Ramos (cell line): ENCODE measurements around the gene LRGUK.

Experiments
- in situ Hi-C: fragments of 300-500 bp; cut with MboI; formaldehyde crosslinking; loops from one replicate; pipeline ENCODE4 v1.14.3; 2022; ENCODE audit warnings: low sequenced_read_pairs; ENCODE audit not compliant: unreplicated experiment

LRGUK gene

DNA sequence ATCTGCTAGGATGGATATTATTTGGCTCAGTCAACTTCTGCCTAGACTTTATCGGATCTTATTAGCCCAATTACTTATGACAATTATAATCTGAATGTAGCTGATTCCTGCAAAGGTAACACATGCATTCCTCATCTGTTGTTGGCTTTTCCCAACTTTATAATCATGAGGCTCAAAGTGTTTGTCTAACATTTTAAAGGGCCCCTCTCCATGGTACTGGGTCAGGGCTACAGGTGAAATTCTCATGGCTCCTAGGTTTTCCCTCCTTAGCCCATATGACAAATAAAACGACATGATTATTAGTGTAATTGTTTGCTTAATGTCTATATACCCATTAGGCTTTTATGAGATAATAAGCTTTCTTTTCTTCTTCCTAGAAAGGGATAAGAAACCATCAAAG is 4.2 kb upstream of the LRGUK start:
- in situ Hi-C loops, result no loop called here

DNA sequence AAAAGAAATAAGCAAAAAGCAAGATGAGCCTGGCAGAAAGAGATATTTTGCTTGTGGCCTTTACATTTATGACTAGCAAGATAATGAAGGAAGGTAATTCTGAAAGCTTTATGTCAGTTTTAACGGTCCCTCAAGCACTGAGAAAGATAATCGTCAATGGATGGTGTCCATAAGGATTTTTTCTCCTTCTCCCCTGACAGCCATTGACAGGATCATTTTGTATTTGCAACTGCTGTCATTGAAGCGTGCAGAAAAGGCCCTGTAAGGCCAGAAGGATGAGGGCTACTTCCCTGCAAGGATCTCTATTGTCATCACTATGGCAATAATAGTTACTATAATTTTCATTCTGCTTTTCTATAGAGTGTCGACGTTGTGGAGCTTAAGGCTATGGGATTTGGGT is 994 bp upstream of the LRGUK start:
- in situ Hi-C loops, result loop anchor here (25.0 kb wide), 1 partner anchor 1814 kb away; no protein-coding TSS in a partner anchor

DNA sequence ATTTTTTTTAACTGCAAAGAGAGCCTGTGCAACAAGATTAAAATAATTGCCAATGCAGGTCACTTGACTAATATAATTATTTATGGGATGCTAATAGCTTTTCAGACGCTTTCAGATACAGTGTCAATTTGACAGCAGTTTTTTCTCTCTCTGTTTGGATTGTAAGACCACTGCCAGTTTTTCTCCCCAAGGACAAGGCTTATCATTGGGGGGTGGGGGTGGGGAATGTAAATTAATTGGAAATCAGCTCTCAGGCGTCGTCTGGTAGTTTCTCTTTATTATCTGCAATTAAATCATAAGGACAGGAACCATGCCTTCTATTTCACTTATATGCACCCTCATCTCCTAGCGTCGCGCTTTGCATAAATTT is 559 bp upstream of the LRGUK start:
- in situ Hi-C loops, result loop anchor here (25.0 kb wide), 1 partner anchor 1814 kb away; no protein-coding TSS in a partner anchor

DNA sequence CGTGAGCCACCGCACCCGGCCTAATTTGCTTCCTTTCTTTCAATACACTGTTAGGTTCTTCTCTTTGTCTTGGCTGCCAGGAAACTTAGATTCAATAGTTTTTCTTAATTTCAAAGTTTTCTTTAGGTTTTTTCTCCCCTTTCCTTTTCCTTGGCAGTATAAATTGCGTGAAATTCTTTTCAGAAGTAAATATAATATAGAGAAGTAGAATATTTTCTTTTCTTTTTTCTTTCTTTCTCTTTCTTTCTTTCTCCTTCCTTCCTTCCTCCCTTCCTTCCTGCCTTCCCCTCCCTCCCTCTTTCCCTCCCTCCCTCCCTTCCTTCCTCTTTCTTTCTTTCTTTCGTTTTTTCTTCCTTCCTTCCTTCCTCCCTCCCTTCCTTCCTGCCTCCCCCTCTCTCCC is 1.7 kb downstream of the LRGUK start:
- in situ Hi-C loops, result loop anchor here (25.0 kb wide), 1 partner anchor 1817 kb away; no protein-coding TSS in a partner anchor

DNA sequence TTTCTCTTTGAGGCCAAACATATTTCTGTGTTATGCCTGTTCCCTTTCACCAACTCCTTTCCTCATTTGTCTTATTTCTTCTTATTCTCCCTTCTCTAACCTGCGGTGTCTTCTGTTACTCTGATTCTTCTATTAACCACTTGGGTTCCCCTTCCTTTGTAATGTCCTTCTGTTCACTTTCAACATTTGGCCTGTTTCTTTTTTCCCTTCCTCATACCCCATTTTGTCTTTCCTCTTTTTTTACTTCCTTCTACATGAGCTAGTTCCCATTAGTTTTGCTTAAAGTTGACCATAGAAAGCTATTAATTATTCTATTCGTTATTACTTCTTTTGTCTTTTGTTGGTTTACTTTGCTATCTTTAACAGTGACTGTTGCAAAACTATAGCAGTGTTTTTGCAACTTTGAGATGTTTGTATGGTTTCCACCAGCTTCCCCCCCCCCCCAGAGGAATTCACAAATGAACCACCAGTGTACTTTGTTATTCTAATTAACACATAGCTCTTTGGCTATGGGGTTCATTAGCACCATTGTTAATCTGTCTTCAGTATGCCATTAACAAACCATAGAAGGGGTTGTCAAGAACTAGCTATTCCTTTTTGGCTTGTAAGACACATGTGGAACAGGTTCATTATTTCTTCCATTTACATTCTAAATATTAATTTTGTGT is 2.9 kb downstream of the LRGUK start:
- in situ Hi-C loops, result loop anchor here (25.0 kb wide), 1 partner anchor 1818 kb away; no protein-coding TSS in a partner anchor

DNA sequence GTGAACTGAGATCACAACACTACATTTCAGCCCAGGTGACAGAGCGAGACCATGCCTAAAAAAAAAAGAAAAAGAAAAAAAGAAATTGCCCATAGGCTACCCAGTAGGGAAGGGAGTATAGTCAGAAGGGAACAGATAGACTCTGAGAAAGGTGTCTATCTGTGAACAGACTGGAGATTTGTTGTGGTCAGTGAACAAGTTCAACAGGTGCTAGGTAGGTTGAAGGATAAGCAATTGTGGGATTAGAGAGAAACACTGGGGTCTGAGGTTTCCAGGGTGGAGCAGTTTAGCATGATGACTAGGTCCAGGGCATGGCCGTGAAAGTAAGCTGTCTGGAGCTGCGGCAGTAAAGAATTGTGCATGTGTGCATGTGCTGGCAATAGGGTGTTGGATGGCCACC is 6.9 kb downstream of the LRGUK start:
- in situ Hi-C loops, result loop anchor here (25.0 kb wide), 1 partner anchor 1822 kb away; no protein-coding TSS in a partner anchor

DNA sequence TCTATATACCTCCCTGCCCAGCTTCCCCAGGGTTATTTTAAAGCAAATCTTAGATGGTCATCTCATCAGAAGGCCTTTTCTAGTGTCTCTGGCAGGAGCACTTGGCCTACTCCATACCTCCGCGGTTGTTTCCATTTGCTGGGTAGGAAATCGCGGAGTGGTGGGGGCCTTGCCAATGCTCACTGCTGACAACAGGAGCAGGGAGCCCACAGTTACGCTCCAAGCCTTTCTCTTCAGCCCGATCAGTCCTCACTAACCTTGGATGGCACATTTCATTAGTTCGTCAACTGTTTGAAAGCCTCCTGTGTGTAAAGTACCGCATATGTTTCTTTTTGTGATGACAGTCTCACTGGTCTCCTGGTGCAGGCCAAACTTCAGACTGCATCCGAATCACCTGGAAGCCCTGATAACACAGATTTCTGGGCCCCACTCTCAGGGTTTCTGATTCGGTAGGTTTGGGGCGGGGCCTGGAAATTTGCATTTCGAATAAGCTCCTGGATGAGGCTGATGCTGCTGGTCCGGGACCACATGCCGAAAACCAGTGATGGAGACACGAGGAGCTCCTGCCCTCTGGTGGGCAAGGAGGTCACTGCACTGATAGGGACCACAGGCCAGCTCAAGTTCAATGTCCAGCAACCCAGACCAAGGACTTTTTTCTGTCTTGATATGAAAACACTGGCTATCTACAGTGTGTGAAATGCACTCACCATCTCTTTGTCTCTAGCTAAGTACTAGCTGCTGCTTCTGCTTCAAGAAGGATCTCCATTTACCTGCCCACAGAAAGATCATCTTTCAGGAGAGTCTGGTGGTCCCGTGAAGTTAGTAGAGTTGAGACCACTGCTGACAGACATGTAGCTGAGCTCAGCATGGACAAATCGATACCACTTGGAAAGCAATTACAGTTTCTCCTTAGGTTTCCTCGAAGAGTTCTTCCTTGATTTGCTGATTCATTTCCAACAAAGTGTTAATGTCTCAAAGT is 14.0 kb downstream of the LRGUK start:
- in situ Hi-C loops, result loop anchor here (10.0 to 25.0 kb wide), 2 partner anchors 286 to 1829 kb away; no protein-coding TSS in a partner anchor

DNA sequence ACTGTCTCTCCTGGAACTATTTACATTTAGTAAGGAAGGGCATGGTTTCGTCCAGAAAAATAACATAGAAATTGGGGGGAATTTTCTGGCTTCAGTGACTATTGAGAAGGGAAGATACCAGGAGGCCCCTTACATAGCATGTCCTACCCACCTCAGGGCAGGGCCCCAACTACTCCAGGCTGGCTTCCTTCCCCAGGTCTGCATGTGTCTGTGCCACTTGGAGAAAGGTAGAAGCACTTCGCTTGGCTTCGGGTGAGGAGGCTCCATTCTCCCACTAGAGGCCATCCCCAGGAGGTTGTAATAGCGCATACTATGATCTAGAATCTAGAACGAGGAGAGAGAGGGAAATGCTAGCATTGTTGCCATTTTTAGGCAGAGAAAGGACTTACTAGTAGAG is 14.7 kb downstream of the LRGUK start:
- in situ Hi-C loops, result loop anchor here (10.0 to 25.0 kb wide), 2 partner anchors 287 to 1830 kb away; no protein-coding TSS in a partner anchor

DNA sequence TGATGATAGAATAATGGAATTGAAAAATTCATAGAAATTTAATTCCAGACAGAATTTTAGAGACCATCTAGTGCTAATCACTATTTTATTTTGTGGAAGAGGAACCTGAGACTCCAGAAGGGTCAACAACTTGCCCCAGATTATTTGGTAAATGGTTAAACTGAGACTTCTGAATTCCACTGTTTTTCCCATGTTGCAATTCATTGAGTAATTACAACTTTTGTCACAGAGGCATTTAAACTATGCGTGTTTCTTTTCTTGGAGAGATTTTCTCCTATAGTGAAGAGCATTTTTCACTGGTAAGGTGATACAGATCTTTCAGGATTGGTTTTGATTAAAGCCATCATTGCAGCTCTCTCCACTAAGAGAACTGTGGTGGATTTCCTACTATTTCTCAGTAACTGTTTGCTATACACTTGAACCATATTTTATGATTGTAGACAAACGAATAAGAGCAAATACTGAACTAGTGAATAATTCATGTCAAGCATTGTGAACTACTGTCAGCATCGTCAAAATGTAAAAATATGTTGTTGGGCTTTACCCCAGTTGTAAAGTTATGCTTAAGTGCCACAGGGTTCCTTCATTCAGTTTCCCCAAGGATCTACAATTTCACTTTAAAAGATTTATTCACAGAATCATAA is 26.5 kb downstream of the LRGUK start:
- in situ Hi-C loops, result no loop called here

DNA sequence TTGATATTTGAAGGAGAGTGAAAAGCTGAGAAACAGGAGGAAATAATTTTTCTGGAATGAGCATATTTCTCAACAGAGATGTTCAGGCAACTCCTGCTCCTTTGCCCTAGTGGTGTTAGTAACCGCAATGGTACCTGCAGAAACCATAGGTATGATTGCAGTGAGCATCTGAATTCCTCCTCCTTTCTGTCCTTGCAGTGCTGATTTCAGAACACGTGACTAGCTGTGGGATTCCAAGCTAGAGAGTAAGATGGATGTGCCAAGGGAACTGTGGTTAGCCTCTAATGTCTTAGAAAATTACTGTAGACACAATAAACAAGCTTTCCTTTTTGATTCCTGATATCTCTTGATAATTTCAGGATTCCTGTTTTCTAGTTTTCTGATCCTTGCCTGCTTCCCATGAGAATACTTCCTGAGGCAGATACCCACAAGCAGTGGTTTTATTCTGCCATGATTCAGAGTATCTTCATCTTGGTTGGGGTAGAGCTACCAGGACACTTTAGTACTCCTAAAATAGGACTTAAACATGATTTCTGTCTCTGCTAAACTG is 27.5 kb downstream of the LRGUK start:
- in situ Hi-C loops, result no loop called here

DNA sequence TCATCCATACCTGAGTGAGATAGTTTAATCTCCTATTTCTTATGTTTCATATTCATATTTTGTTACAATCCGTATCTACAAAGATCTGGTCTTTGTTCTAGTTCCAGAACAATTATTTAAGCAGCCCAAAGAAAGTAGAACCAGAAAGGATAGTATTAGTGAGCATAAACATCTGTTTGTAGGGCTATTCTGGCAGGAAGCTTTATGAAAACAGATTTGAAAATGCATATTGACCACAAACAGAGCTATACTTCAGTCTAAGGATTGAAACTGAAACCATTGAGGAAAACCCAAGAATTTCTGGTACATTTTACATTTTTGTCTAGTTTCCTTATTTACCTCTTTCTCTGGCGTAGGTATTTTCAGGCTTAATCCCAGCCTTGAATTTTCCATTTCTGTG is 28.1 kb downstream of the LRGUK start:
- in situ Hi-C loops, result no loop called here

DNA sequence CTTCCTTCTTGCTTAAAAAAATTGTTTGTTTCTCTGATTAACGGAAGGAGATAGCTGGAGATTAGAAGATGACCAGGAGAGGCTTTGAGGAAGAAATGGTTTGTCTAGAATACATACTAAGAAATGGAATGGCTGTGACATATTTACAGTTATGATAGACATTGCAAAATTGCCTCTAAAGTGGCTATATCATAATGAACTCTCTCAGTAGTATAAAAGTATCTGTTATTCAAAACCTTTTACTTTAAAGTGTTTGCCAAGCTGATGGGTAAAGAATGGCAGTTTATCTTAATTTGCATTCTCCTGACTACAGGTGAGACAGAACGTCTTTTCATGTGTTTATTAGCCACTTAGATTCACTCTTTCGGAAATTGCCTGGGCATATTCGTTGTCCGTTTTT is 28.7 kb downstream of the LRGUK start:
- in situ Hi-C loops, result no loop called here

DNA sequence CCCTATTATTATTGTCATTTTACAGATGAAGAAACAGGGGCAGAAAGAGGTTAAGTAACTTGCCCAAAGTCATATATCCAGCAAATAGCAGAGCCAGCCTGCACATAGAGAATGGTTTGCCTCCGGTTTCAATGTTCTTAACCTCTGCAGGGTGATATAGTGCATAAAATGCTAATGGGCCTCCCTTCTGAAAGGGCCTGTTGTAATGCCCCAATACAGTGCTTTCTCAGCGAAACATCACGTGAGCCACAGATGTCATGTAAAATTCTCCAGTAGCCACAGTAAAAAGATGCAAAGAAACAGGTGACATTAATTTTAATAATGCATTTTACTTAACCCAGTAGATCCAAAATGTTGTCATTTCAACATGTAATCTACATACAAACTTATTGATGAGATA is 38.1 kb downstream of the LRGUK start:
- in situ Hi-C loops, result no loop called here

DNA sequence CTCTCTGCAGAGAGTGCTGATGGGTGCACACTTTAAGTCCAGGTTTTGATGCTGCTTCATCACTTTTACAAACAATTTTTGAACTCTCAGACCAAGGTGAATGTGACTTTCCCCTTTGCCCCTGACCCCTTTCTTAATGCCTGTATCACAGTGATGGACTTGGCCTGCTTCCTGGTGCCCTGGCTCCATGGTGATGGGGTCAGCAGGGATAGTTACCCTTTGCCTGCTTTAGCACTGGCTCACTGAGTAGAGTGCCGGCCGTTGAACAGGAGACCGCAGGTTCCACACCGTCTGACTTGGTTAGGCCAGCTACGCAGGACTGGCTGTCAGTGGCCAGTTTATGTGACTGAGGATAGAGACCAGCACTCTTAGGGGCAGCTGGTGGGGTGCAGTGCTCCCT is 40.1 kb downstream of the LRGUK start:
- in situ Hi-C loops, result no loop called here

DNA sequence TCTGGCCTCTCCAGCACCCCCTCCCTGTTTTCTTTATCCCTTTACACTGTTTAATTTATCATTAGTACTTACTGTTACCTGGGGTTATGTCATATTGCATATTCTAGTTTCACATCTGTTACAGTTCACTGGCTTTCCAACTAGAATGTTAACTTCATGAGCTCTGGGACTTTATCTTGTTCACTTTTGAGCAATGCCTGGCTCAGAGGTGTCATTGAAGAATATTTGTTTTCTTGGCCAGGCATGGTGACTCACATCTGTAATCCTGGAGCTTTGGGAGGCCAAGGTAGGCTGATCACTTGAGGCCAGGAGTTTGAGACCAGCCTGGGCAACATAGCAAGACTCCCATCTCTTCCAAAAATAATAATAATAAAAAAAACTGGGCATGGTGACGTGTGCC is 40.7 kb downstream of the LRGUK start:
- in situ Hi-C loops, result no loop called here

DNA sequence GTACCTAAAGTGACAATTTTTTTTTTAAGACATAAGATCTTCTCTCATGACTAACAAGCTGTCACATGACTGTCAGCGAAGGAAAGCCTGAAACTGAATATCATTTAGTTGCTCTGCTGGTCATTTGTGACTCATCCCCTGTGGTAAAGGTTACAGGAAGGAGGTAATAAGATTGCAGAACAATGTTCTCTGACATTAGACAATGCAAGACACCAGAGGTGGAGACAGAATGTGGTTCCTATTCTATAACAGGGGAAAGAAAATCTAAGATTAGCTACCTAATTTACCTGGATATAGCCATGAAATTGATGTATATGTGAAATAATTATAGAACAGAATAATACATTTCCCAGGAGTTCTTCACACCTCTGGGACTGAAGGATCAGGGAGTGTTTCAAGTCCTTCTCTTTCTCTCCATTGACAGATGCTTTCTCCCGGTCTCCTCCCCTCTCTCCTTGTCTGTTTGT is 47.7 kb downstream of the LRGUK start:
- in situ Hi-C loops, result no loop called here

DNA sequence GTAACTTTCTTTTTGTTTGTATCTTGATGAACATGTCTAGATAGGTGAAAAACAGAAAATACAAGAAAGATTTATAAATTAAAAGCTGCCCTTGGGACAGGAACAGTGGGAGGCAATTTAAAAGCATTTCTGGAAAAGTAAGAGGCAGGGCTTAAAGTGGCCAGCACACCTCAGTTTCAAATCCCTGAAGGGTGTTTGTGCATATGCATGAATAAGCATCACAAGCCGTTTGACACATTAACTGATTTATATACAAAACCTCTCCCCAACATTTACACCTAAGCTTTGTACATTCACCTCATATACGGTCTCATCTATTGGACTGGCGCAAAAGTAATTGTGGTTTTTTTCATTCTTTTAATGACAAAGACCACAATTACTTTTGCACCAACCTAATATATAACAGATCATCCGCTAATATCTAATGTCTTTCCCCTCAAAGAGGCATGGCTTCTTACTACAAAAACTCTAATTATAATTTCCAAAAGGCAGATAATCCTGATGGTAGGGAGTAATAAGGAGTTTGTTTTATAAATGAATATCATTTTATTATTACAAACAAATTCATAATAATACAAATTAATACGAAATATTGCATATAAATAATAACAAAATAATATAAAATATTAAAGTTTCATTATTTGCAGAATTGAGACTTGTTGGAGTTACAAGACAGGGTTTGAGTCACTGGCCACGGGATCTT is 48.3 kb downstream of the LRGUK start:
- in situ Hi-C loops, result no loop called here

DNA sequence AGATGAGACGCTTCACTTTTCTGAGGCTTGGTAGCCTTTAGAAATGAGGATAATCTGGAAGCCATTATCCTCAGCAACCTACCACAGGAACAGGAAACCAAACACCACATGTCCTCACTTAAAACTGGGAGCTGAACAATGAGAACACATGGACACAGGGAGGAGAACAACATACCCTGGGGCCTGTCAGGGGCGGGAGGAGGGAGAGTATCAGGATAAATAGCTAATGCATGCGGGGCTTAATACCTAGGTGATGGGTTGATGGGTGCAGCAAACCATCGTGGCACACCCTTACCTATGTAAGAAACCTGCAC is 48.9 kb downstream of the LRGUK start:
- in situ Hi-C loops, result no loop called here

DNA sequence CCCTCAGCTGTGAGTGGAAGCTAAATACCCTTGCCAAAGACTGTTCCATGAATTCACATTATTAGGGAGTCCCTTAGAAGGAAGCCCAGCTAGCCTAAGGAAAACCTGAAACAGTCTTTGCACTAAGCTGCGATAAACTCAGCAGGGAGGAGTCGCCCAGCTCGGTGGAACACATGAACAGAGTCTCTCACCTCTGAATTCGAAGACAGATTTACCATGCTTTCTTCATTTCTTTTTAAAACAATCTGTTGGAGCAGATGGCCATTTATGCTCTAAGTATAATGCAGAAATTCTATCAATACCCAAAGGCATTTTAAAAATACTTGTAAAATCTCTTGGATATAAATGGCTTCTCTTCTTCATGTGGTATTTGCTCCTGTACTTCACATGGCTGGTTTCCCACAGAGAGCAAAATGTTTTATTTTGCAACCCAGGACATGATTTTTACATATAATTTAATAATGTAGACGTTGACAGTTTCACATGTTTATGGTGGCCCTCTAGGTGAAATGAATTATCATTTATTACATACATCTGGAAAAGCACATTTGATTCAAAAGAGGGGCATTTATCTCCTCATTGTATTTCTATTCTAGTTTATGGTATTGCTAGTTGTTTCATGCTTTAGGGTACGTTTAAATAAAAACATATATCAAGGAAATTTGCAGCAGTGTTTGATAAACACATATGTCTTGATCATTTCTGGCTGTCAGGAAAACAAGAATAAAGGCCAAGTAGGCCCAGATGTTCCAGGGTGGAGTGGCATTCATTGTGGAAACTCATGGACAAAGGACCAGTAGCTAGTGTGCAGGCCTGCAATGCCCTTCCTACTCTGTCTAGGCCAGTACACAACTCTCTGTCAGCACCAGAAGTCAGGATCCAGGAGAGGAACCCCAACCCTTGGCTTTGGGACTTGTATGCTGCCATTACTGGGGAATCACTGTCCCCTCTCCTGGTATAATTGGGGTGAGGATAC is 52.2 kb downstream of the LRGUK start:
- in situ Hi-C loops, result no loop called here
